CD4-positive, alpha-beta T cell (primary cell): ENCODE results near the gene SLC35F2. TPM values are rescaled to one million over a fixed set of nuclear protein-coding genes. Genes with fewer than 3 reads are reported as not detected.

Source experiments
- ATAC-seq: fragments of 200-7000 bp; cut with Tn5 transposase; one replicate; pipeline ENCODE4 v1.10.0; 2022; ENCODE audit warnings: mild to moderate bottlenecking; ENCODE audit not compliant: poor library complexity
- CTCF ChIA-PET: fragments of 350-600 bp; sonication (Branson Sonifier 250); formaldehyde crosslinking; loops from one replicate; lab custom pipeline; 2021; ENCODE audit warnings: antibody characterized with exemption, inconsistent platforms; lab: Charles Lee
- POLR2A ChIA-PET: fragments of 350-600 bp; sonication (Branson Sonifier 250); formaldehyde crosslinking; loops from one replicate; lab custom pipeline; 2021; ENCODE audit warnings: antibody characterized with exemption, inconsistent platforms; lab: Charles Lee
- DNase-seq, 14 experiments: peaks; one replicate each; pipeline ENCODE4 v3.0.0-alpha.2; 2013 to 2020; ENCODE audit warnings: mixed read lengths in 2 of 14
- H3K27ac ChIP-seq, 2 donors: one replicate each; pipeline versions ENCODE4 v1.5.1 to v1.7.0; 2013; ENCODE audit warnings: low read length in 2 of 2, low read depth in 1 of 2, mild to moderate bottlenecking in 1 of 2
- H3K27me3 ChIP-seq, 2 experiments: 1 replicate in 1 of 2; 2 replicates in 1 of 2; pipeline versions ENCODE4 v1.6.1 to v1.7.0; 2013; ENCODE audit warnings: low read length in 2 of 2, control low read depth in 1 of 2, mild to moderate bottlenecking in 1 of 2, moderate library complexity in 1 of 2; ENCODE audit not compliant: insufficient read depth in 2 of 2, control insufficient read depth in 1 of 2
- H3K36me3 ChIP-seq: one replicate; pipeline ENCODE4 v1.6.1; 2013; ENCODE audit warnings: low read length, control low read depth; ENCODE audit not compliant: insufficient read depth
- H3K4me1 ChIP-seq: one replicate; pipeline ENCODE4 v1.6.1; 2013; ENCODE audit warnings: low read length, control low read depth; ENCODE audit not compliant: insufficient read depth
- H3K4me3 ChIP-seq: one replicate; pipeline ENCODE4 v1.5.1; 2013; ENCODE audit warnings: mild to moderate bottlenecking, low read length, moderate library complexity
- H3K9me3 ChIP-seq, 2 experiments: 1 replicate in 1 of 2; 2 replicates in 1 of 2; pipeline versions ENCODE4 v1.6.1 to v1.7.0; 2013; ENCODE audit warnings: low read length in 2 of 2, mild to moderate bottlenecking in 2 of 2, control low read depth in 1 of 2, moderate library complexity in 1 of 2; ENCODE audit not compliant: control insufficient read depth in 1 of 2, insufficient read depth in 1 of 2
- H3K27ac Mint-ChIP-seq: one replicate; pipeline ENCODE4 v1.8.0; 2020; ENCODE audit warnings: mixed read lengths
- H3K27me3 Mint-ChIP-seq: one replicate; pipeline ENCODE4 v1.8.0; 2021; ENCODE audit warnings: mixed read lengths
- H3K36me3 Mint-ChIP-seq: one replicate; pipeline ENCODE4 v1.8.0; 2021; ENCODE audit warnings: low read depth, mixed read lengths
- H3K4me1 Mint-ChIP-seq: one replicate; pipeline ENCODE4 v1.8.0; 2021; ENCODE audit warnings: low read depth, mixed read lengths
- H3K4me3 Mint-ChIP-seq: one replicate; pipeline ENCODE4 v1.8.0; 2020; ENCODE audit warnings: mild to moderate bottlenecking, mixed read lengths
- H3K9me3 Mint-ChIP-seq: one replicate; pipeline ENCODE4 v1.8.0; 2020; ENCODE audit warnings: mixed read lengths
- CTCF ChIP-seq: fragments of 200-600 bp; IDR thresholded peaks from one replicate; pipeline ENCODE4 v1.8.0; 2022; ENCODE audit warnings: antibody characterized with exemption, mild to moderate bottlenecking
- intact Hi-C, 2 experiments: fragments of 100-400 bp; cut with DNase I in 1 of 2; cut with micrococcal nuclease in 1 of 2; formaldehyde crosslinking; loops; one replicate each; pipeline versions ENCODE4 v1.15.1 to v1.9.0; 2023 to 2025; cut with DNase I, micrococcal nuclease
- total RNA-seq, 174 experiments: library from RNA in 2 of 174; stranded (reverse) in 2 of 174; gene quantifications; one replicate each; pipeline ENCODE4 v1.2.3 and lab custom pipeline; 2021 to 2026

SLC35F2 gene
- total RNA-seq, 2 experiments from 2014 or later = 2.8 to 3.0 TPM

GRCh38 chr11:107789767-107790166 is 68.8 kb downstream of the SLC35F2 start:
- Mint-ChIP-seq H3K27ac (no peak overlapping the region), H3K9me3 (no peaks in the 10 kb centered on the region), H3K27me3 (no peaks in the 10 kb centered on the region), H3K36me3 (peaks cover 15% of the 10 kb centered on the region), H3K4me3 (no peak overlapping the region), H3K4me1 (no peaks in the 10 kb centered on the region)
- CTCF ChIA-PET = no interaction called here
- H3K9me3 ChIP-seq = no peaks in the 10 kb centered on the region
- no peak for DNase-seq
- H3K27ac ChIP-seq = no peak overlapping the region
- TF ChIP-seq CTCF = no peak
- H3K4me1 ChIP-seq = no peaks in the 10 kb centered on the region
- no peak overlapping the region for H3K4me3 ChIP-seq
- POLR2A ChIA-PET = no interaction called here
- intact Hi-C loops = no loop called here
- H3K27me3 ChIP-seq = no peaks in the 10 kb centered on the region
- no peak for ATAC-seq
- H3K36me3 ChIP-seq = no peaks in the 10 kb centered on the region

DNA sequence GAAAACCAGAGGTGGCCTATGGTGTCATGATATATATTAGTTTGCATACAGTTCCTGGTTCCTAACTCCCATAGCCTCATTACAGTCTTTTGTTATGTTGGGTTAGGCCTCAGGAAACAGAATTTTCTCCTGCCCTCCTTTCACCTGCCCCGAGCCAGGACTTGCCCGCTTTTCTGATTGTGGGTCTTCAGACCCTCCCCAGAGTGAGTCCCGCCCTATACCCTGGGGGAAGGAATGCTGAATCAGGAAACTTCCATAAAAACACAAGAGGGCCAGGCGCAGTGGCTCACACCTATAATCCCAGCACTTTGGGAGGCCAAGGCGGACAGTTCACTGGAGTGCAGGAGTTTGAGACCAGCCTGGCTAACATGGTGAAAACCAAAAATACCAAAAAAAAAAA is 70.9 kb downstream of the SLC35F2 start:
- ChIA-PET POLR2A (no interaction called here), CTCF (no interaction called here)
- intact Hi-C loops = no loop called here
- no peaks in the 10 kb centered on the region for H3K4me1 ChIP-seq
- TF ChIP-seq CTCF = no peak
- Mint-ChIP-seq H3K4me3 (no peak overlapping the region), H3K36me3 (peaks cover 4% of the 10 kb centered on the region), H3K9me3 (no peaks in the 10 kb centered on the region), H3K27ac (no peak overlapping the region), H3K4me1 (no peaks in the 10 kb centered on the region), H3K27me3 (no peaks in the 10 kb centered on the region)
- H3K4me3 ChIP-seq = no peak overlapping the region
- no peaks in the 10 kb centered on the region for H3K36me3 ChIP-seq
- peaks cover 0 to 2% of the 10 kb centered on the region in 2 experiments for H3K27me3 ChIP-seq
- DNase-seq = no peak
- H3K27ac ChIP-seq = no peak overlapping the region
- no peak for ATAC-seq
- no peaks in the 10 kb centered on the region for H3K9me3 ChIP-seq

- Mint-ChIP-seq H3K4me1 (no peaks in the 10 kb centered on the region), H3K27ac (no peak overlapping the region), H3K27me3 (no peaks in the 10 kb centered on the region), H3K4me3 (no peak overlapping the region), H3K36me3 (no peaks in the 10 kb centered on the region), H3K9me3 (no peaks in the 10 kb centered on the region)
- ATAC-seq (no peak), DNase-seq (no peak)
- H3K4me3 ChIP-seq = no peak overlapping the region
- no peaks in the 10 kb centered on the region for H3K9me3 ChIP-seq
- no peak overlapping the region for H3K27ac ChIP-seq
- no peak for TF ChIP-seq CTCF
- ChIA-PET CTCF (interaction anchor here (0.6 kb wide), 1 partner anchor 206 kb away, joined by 3 read pairs; no protein-coding TSS in a partner anchor), POLR2A (interaction anchor here (0.5 kb wide), 1 partner anchor 46 kb away, joined by 3 read pairs; no protein-coding TSS in a partner anchor)
- H3K27me3 ChIP-seq = peaks cover 0 to 4% of the 10 kb centered on the region in 2 experiments
- no peaks in the 10 kb centered on the region for H3K4me1 ChIP-seq
- no peaks in the 10 kb centered on the region for H3K36me3 ChIP-seq
- intact Hi-C loops = no loop called here
These were observed 73.2 kb downstream of the SLC35F2 start for GRCh38 chr11:107785401-107785800.
